BLaER1 (cell line): ENCODE results near the gene CEP85L.

Experiments used
- H3K27ac ChIP-seq: shearing (Covaris generic); formaldehyde crosslinking; 2 replicates; pipeline ENCODE4 v1.8.1; 2022
- H3K27me3 ChIP-seq: shearing (Covaris generic); formaldehyde crosslinking; 2 replicates; pipeline ENCODE4 v1.8.1; 2022
- H3K36me3 ChIP-seq: shearing (Covaris generic); formaldehyde crosslinking; 2 replicates; pipeline ENCODE4 v1.8.1; 2022
- H3K4me1 ChIP-seq: shearing (Covaris generic); formaldehyde crosslinking; 2 replicates; pipeline ENCODE4 v1.8.1; 2022
- H3K4me2 ChIP-seq: shearing (Covaris generic); formaldehyde crosslinking; 2 replicates; pipeline ENCODE4 v1.8.1; 2022
- H3K4me3 ChIP-seq: shearing (Covaris generic); formaldehyde crosslinking; 2 replicates; pipeline ENCODE4 v1.8.1; 2022
- H3K9ac ChIP-seq: shearing (Covaris generic); formaldehyde crosslinking; 2 replicates; pipeline ENCODE4 v1.8.1; 2022
- H3K9me3 ChIP-seq: shearing (Covaris generic); formaldehyde crosslinking; 2 replicates; pipeline ENCODE4 v1.8.1; 2022
- H4K20me1 ChIP-seq: shearing (Covaris generic); formaldehyde crosslinking; 2 replicates; pipeline ENCODE4 v1.8.1; 2022
- Cebpa-rat ChIP-seq: shearing (Covaris generic); IDR thresholded peaks from 2 replicates; pipeline ENCODE4 v1.8.1; 2022

The CEP85L gene

GRCh38 chr6:118506071-118506638 lies 145.2 kb downstream of the CEP85L start:
- H3K4me1 ChIP-seq = no peaks in the 10 kb centered on the region
- no peak overlapping the region for H3K4me3 ChIP-seq
- H3K36me3 ChIP-seq = 0 out of 2 replicates have a peak, but pooled peaks cover 5% of the 10 kb centered on the region
- no peak overlapping the region for H3K27ac ChIP-seq
- no peaks in the 10 kb centered on the region; the same call in 1 of the 2 replicates for H4K20me1 ChIP-seq
- no peak for TF ChIP-seq Cebpa-rat
- H3K9ac ChIP-seq = no peak overlapping the region
- H3K9me3 ChIP-seq = no peaks in the 10 kb centered on the region
- H3K27me3 ChIP-seq = no peaks in the 10 kb centered on the region
- no peak overlapping the region for H3K4me2 ChIP-seq

- Histone ChIP-seq H3K9me3 (no peaks in the 10 kb centered on the region), H3K27me3 (no peaks in the 10 kb centered on the region), H3K4me1 (no peaks in the 10 kb centered on the region), H3K4me3 (no peak overlapping the region), H3K27ac (no peak overlapping the region), H3K9ac (no peak overlapping the region), H4K20me1 (no peaks in the 10 kb centered on the region), H3K4me2 (no peak overlapping the region), H3K36me3 (0 out of 2 replicates have a peak, but pooled peaks cover 5% of the 10 kb centered on the region)
- no peak for TF ChIP-seq Cebpa-rat
Measured at GRCh38 chr6:118505656-118506055, 145.7 kb downstream of the CEP85L start.

- Histone ChIP-seq H3K4me2 (no peak overlapping the region), H3K9ac (no peak overlapping the region), H3K27me3 (no peaks in the 10 kb centered on the region), H3K4me1 (no peaks in the 10 kb centered on the region), H3K36me3 (0 out of 2 replicates have a peak, but pooled peaks cover 5% of the 10 kb centered on the region), H3K9me3 (no peaks in the 10 kb centered on the region), H3K4me3 (no peak overlapping the region), H3K27ac (no peak overlapping the region), H4K20me1 (no peaks in the 10 kb centered on the region)
- TF ChIP-seq Cebpa-rat = no peak
Measured at GRCh38 chr6:118504611-118505010, 146.8 kb downstream of the CEP85L start.

GRCh38 chr6:118502169-118502568 lies 149.2 kb downstream of the CEP85L start:
- Histone ChIP-seq H3K4me2 (no peak overlapping the region), H3K9me3 (no peaks in the 10 kb centered on the region), H3K36me3 (0 out of 2 replicates have a peak, but pooled peaks cover 5% of the 10 kb centered on the region), H4K20me1 (no peaks in the 10 kb centered on the region), H3K4me1 (no peaks in the 10 kb centered on the region), H3K27me3 (no peaks in the 10 kb centered on the region), H3K4me3 (no peak overlapping the region), H3K27ac (no peak overlapping the region), H3K9ac (no peak overlapping the region)
- TF ChIP-seq Cebpa-rat = no peak

- H4K20me1 ChIP-seq = no peaks in the 10 kb centered on the region
- no peak overlapping the region for H3K27ac ChIP-seq
- no peak overlapping the region for H3K4me3 ChIP-seq
- 0 out of 2 replicates have a peak, but pooled peaks cover 5% of the 10 kb centered on the region for H3K36me3 ChIP-seq
- H3K4me2 ChIP-seq = no peak overlapping the region
- no peaks in the 10 kb centered on the region for H3K4me1 ChIP-seq
- no peaks in the 10 kb centered on the region for H3K27me3 ChIP-seq
- no peak overlapping the region for H3K9ac ChIP-seq
- no peak for TF ChIP-seq Cebpa-rat
- H3K9me3 ChIP-seq = no peaks in the 10 kb centered on the region
Measured at GRCh38 chr6:118501765-118502164, 149.6 kb downstream of the CEP85L start.

- no peak overlapping the region for H3K4me2 ChIP-seq
- H3K9me3 ChIP-seq = no peaks in the 10 kb centered on the region
- no peaks in the 10 kb centered on the region for H4K20me1 ChIP-seq
- H3K4me1 ChIP-seq = no peaks in the 10 kb centered on the region
- no peak overlapping the region for H3K9ac ChIP-seq
- H3K27ac ChIP-seq = no peak overlapping the region
- no peak overlapping the region for H3K4me3 ChIP-seq
- 0 out of 2 replicates have a peak, but pooled peaks cover 5% of the 10 kb centered on the region for H3K36me3 ChIP-seq
- no peak for TF ChIP-seq Cebpa-rat
- no peaks in the 10 kb centered on the region for H3K27me3 ChIP-seq
Measured at GRCh38 chr6:118501099-118501498, 150.3 kb downstream of the CEP85L start.

- Histone ChIP-seq H3K27ac (no peak overlapping the region), H3K36me3 (peaks cover 10% of the 10 kb centered on the region; the same call in 1 of the 2 replicates), H3K4me3 (no peak overlapping the region), H3K27me3 (no peaks in the 10 kb centered on the region), H3K4me2 (no peak overlapping the region), H3K9me3 (no peaks in the 10 kb centered on the region), H3K9ac (no peak overlapping the region), H3K4me1 (no peaks in the 10 kb centered on the region), H4K20me1 (no peaks in the 10 kb centered on the region)
- no peak for TF ChIP-seq Cebpa-rat
Measured at GRCh38 chr6:118500130-118501015, 151.0 kb downstream of the CEP85L start.

- no peaks in the 10 kb centered on the region for H4K20me1 ChIP-seq
- H3K27ac ChIP-seq = no peak overlapping the region
- H3K9me3 ChIP-seq = no peaks in the 10 kb centered on the region
- H3K36me3 ChIP-seq = peaks cover 8% of the 10 kb centered on the region; the same call in 1 of the 2 replicates
- H3K9ac ChIP-seq = no peak overlapping the region
- H3K27me3 ChIP-seq = no peaks in the 10 kb centered on the region
- no peak for TF ChIP-seq Cebpa-rat
- no peaks in the 10 kb centered on the region for H3K4me1 ChIP-seq
- no peak overlapping the region for H3K4me2 ChIP-seq
- no peak overlapping the region for H3K4me3 ChIP-seq
Measured at GRCh38 chr6:118495485-118496280, 155.7 kb downstream of the CEP85L start.

- H3K4me1 ChIP-seq = no peaks in the 10 kb centered on the region
- no peak overlapping the region for H3K4me2 ChIP-seq
- H3K27ac ChIP-seq = no peak overlapping the region
- H3K4me3 ChIP-seq = no peak overlapping the region
- no peaks in the 10 kb centered on the region for H3K27me3 ChIP-seq
- H3K9ac ChIP-seq = no peak overlapping the region
- no peaks in the 10 kb centered on the region for H4K20me1 ChIP-seq
- H3K36me3 ChIP-seq = peaks cover 16% of the 10 kb centered on the region; the same call in 1 of the 2 replicates
- H3K9me3 ChIP-seq = peaks cover 9% of the 10 kb centered on the region
- TF ChIP-seq Cebpa-rat = no peak
Measured at GRCh38 chr6:118494091-118494490, 157.3 kb downstream of the CEP85L start.
